ENCODE results near the gene PIWIL4.

The PIWIL4 gene

GRCh38 chr11:94666792-94667721 lies 99.9 kb downstream of the PIWIL4 start:
- no peak overlapping the region for H3K4me3 ChIP-seq (ENCODE audit: low read depth, low read length)
- no peak for DNase-seq (ENCODE audit: low read depth)
- in situ Hi-C loops (cut with HindIII; ENCODE audit: low sequenced_read_pairs), result no loop called here
- TF ChIP-seq, protein P1, sequence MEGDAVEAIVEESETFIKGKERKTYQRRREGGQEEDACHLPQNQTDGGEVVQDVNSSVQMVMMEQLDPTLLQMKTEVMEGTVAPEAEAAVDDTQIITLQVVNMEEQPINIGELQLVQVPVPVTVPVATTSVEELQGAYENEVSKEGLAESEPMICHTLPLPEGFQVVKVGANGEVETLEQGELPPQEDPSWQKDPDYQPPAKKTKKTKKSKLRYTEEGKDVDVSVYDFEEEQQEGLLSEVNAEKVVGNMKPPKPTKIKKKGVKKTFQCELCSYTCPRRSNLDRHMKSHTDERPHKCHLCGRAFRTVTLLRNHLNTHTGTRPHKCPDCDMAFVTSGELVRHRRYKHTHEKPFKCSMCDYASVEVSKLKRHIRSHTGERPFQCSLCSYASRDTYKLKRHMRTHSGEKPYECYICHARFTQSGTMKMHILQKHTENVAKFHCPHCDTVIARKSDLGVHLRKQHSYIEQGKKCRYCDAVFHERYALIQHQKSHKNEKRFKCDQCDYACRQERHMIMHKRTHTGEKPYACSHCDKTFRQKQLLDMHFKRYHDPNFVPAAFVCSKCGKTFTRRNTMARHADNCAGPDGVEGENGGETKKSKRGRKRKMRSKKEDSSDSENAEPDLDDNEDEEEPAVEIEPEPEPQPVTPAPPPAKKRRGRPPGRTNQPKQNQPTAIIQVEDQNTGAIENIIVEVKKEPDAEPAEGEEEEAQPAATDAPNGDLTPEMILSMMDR (IDR thresholded peaks at IDR 0.05; ENCODE audit: low read depth, low read length, missing control alignments), result no peak

- H3K4me3 ChIP-seq (ENCODE audit: low read depth, low read length), result no peak overlapping the region
- TF ChIP-seq, protein P1 (IDR thresholded peaks at IDR 0.05; ENCODE audit: low read depth, low read length, missing control alignments), result no peak
- in situ Hi-C loops (cut with HindIII; ENCODE audit: low sequenced_read_pairs), result no loop called here
- DNase-seq (ENCODE audit: low read depth), result no peak
Measured at GRCh38 chr11:94668212-94668793, 101.1 kb downstream of the PIWIL4 start.

DNA sequence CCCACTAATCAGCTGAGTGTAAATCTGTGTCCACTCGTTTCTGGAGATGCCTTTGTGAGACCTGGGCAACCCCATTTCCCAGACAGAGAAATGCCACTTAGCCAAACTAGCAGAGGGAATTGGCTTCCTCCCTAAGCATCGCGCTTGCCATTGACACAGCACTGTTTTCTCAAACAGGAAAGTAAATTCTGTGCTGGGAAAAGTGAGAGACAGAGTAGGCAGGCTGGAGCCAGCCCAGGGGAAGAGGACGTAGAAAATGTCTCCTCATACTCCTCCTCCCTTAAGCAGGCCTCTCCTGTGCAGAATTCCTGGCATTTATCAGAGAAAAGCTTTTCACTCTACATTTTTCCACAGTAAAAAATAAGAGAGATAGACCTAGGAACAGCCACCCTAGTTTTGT lies 101.9 kb downstream of the PIWIL4 start:
- in situ Hi-C loops (cut with HindIII; ENCODE audit: low sequenced_read_pairs), result no loop called here
- DNase-seq (ENCODE audit: low read depth), result no peak
- H3K4me3 ChIP-seq (ENCODE audit: low read depth, low read length), result no peak overlapping the region
- TF ChIP-seq, protein P1 (IDR thresholded peaks at IDR 0.05; ENCODE audit: low read depth, low read length, missing control alignments), result no peak
